ENCODE measurements around the gene MAP2.
"Not testable (repeated sequence)": the region's sequence is repeated elsewhere in the genome, so short reads cannot be mapped to it uniquely, and the experiment has no call there.

The MAP2 gene

DNA sequence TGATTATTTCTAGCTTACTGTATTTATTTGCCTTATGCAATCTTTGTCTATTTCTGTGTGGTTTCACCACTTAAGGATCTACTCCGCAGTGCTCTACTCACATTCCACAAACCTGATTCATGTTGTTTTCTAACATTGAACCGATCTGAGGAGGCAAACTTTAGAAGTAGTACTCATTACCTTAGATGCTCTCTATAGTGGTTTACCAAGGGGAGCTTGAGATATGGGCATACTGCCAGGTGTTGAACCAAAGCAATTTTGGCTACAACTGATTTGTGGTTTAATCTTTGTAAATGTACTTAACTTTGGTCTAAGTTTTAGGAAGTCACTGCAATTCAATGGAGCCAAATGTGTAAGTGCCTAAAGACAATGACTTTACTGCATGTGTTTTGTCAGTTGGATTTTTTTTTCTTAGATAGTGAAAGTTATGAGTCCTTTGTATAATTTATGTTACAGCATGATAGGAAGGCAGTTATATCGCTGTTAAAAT, 50.1 kb downstream of the MAP2 start:
- no peak for DNase-seq (ENCODE audit: low spot score)

DNA sequence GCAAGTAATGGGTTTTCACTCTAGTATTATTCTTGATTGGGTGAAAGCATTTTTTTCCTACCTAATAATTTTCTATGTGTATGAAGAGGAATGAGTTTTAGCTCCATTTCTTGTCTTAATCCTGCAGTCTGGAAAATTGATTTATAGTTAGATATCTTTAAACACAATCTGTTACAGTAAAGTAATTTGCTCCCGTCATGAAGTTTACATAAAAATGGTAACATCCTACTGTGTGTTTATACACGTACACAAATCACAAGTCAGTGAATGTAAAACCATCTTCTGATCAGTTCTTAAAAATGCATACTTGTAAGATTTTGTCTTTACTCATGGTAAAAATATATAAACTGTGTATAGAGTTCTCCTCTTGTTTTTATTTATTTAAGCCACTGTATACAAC, 51.1 kb downstream of the MAP2 start:
- no peak for DNase-seq (ENCODE audit: low spot score)

DNA sequence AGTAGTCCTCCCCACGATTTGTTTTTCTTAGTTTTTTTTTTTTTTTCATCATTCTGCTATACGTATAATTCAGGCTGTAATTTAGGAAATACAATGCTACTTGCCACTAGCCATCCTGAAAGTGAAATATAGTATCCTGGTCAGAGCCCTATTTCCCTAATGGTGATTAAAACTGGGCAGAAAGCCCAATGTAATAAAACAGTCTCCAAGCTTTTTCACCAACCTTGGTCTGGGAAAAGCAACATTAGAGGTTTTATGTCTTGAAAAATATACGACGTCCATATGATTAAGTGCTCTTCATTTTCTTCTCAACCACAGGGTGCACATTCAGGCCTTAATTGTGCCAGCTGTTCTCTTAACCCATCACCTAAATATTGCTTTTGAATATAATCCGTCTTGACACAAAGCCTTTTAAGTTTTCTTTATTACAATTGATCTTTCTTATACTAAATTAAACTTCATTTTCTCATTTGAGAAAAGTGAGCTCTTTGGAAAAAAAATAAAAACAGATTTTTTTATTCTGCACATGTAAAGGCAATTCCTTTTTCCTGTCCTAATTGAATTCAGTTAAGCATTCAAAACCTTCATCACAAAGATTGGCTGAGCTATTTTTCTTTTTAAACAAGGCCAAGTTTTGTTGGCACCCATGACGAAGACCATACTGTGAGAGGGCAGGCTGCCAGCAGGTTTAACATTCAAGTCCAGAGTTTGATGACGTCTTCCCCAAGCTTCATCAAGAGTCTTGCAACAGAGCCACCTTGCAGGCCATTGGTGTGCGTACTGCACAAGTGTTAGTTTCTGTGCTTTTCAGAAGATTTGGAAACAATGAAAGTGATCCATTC, 52.7 kb downstream of the MAP2 start:
- DNase-seq (ENCODE audit: low spot score): no peak

DNA sequence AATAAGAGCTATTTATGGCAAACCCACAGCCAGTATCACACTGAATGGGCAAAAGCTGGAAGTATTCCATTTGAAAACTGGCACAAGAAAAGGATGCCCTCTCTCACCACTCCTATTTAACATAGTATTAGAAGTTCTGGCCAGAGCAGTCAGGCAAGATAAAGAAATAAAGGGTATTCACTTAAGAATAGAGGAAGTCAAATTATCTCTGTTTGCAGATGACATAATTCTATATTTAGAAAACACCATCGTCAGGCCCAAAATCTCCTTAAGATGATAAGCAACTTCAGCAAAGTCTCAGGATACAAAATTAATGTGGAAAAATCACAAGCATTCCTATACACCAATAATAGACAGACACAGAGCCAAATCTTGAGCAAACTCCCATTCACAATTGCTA, 68.4 kb downstream of the MAP2 start:
- not testable (repeated sequence) for DNase-seq (ENCODE audit: low spot score)

DNA sequence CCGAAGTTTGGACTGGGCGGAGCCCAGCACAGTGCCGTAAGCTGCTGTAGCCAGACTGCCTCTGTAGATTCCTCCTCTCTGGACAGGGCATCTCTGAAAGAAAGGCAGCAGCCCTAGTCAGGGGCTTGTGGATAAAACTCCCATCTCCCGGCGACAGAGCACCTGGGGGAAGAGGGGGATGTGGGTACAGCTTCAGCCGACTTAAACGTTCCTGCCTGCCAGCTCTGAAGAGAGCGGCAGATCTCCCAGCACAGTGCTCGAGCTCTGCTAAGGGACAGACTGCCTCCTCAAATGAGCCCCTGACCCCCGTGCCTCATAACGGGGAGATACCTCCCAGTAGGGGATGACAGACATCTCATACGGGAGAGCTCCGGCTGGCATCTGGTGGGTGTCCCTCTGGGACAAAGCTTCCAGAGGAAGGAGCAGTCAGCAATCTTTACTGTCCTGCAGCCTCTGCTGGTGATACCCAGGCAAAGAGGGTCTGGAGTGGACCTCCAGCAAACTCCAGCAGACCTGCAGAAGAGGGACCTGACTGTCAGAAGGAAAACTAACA, 71.3 kb downstream of the MAP2 start:
- DNase-seq (ENCODE audit: low spot score): not testable (repeated sequence)

DNA sequence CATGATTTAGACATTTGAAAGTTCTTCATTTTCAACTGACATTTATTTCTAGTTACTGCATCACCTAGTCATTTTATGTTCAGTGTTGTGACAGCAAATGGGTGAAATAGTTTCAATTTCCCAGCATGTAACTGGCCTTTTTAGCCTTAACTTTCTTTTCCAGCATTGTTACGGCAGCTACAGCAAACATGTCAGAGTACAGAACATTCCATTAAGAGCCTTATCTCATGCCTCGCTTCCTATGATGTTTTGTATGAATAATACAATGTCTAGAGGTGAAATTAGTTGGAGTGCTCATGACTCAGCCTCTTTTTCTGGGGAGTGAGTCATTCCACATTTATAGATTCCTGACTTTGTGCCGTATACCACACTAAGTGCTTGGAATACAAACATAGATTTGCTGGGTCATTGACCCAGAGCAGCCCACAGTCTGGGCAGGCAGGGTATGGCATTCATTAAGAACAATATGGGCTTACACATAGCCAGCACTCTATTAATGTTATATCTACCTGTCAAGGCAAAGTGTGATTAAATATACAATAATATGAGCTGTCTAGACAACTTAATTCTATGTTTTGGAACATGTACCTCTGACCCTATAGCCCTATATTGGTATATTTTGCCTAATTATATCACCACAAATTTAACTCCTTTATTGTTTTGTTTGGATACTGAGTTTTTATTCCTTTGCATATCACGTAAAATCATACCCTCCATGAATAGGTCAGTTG, 72.2 kb downstream of the MAP2 start:
- DNase-seq (ENCODE audit: low spot score): no peak

DNA sequence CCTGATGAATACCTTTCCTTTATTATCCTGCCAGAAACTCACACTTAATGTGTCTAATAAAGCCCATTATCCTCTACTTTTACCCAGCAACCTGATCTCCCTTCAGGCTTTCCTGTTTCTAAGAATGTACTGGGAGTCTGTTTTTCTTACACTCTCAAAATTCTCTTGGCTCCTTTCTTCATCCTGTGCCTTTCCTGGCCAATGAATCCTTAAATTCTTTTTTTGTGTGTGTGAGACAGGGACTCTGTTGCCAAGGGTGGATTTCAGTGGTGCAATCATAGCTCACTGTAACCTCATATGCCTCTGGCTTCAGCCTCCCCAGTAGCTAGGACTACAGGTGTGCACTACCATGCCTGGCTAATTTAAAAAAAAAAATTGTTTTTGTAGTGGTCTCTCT, 72.7 kb downstream of the MAP2 start:
- DNase-seq (ENCODE audit: low spot score): no peak

DNA sequence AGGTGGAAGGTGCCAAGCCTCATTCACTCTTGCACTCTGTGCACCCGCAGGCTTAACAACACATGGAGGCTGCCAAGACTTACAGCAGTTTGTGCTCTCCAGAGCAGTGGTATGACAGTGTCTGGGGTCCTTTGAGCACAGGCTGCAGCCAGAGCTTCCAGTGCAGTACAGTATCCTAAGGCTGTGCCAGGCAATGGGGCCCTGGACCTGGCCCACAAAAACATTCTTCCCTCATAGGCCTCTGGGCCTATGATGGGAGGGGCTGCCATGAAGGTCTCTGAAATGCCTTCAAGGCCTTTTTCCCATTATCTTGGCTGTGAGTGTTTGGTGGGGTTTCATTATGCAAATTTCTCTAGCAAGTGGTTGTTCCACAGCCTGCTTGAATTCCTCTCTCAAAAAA, 74.8 kb downstream of the MAP2 start:
- DNase-seq (ENCODE audit: low spot score): no peak

DNA sequence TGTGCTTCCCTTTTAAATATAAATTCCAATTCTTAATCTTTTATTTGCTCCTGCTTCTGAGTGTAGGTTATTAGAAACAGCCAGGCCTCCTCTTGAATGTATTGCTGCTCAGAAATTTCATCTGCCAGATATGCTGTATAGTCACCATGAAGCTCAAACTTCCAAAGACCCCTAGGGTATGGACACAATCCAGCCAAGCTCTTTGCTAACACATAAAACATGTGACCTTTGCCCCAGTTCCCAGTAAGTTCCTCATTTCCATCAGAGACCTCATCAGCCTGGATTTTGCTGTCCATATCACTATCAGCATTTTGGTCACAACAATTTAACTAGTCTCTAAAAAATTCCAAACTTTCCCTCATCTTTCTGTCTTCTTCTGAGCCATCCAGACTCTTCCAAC, 75.2 kb downstream of the MAP2 start:
- no peak for DNase-seq (ENCODE audit: low spot score)

DNA sequence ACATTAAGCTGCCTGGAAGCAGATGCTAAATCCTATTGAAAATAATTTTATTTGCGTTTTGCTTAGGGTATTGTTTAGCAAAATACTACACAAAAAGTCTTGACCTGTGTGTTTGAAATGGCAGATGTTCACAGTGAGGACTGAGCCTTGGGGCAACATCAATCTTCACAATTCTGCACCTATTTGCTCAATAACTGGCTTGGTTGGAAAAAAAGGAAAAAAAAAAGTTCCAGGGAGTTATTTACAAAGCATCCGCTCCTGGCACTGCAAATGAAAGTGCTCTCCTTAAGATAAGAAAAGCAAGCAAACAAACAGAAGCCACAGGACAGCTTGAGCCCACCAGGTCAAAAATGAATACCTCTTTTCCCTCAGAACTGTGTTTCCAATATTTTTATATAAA, 77.7 kb downstream of the MAP2 start:
- DNase-seq (ENCODE audit: low spot score): no peak

DNA sequence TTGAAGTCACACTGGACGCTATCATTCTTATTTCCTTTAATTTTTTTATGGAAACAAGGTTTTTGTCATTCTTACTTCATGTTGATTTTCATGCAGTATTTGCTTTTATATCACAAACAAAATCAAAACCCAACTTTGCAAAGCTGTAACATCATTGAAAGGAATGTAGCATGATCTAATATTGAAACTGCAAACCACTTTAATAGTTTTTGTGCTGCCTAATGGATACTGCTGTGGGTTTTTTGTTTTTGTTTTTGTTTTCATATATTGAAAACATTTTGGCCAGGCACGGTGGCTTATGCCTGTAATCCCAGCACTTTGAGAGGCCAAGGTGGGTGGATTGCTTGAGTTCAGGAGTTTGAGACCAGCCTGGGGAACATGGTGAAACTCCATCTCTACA, 81.6 kb downstream of the MAP2 start:
- no peak for DNase-seq (ENCODE audit: low spot score)

DNA sequence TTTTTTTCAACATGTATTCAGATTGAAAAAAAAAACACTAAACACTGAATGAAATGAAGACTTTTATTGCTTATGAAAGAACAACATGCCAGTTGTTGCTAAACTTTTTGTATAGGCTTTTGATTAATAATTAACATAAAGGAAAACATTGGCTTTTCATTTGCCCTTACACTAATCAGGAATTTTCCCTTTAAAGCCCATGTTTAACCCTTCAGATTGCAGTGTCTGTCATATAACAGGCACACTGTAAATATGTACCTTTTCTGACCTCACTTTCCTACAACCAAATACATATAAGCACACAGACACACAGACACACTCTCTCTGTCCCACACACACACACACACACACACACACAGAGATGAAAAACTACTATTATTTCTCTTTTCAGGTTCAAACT, 84.4 kb downstream of the MAP2 start:
- DNase-seq (ENCODE audit: low spot score): no peak

DNA sequence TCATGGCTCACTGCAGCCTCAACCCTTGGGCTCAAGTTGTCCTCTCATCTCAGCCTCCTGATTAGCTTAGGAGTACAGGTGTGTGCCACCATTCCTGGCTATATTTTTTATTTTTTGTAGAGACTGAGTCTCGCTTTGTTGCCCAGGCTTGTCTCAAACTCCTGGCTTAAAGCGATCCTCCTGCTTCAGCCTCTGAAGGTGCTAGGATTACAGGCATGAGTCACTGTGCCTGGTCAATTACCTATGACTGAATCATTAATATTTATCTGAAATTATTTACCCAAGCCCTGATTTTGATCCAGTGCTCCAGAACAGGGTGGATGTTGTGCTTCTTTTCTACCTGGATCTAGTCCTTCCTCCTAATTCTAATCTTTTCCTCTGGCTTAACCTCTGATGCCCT, 87.8 kb downstream of the MAP2 start:
- DNase-seq (ENCODE audit: low spot score): no peak

DNA sequence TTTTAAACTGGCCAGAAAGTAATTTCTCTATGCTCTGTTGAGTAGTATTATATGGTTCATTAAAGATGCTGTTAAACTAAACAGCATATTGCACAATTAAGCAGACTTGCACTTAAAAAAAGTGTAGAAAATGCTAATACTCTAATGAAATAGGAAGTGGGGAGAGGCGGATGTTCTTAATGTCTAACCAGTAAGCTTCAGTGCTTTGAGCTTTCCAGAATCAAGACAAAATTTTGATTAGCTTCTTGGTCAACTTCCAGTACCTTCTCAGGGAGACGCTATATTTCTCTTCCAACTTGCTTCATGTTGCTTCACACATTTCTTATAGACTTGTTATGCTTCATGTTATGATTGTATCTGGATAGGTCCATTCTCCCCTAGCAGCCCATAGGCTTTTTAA, 89.1 kb downstream of the MAP2 start:
- DNase-seq (ENCODE audit: low spot score): no peak

DNA sequence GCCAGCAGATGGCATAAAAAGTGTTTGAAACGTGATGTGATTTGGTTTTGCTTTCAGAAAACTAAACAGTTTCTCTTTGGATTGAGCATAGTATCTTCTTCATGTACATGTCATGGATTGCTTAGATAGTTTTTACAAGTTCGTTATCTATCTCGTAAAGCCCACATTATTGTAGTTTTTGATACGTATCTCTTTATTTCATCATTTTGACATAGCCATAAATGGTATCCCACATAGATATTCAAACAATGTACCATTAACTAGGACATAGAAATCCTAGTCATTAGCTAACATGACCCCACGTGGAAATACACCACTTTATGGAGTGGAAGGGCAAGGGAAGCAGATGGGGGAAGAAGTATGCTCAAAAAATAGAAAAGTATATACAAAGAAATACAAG, 93.6 kb downstream of the MAP2 start:
- DNase-seq (ENCODE audit: low spot score): no peak

DNA sequence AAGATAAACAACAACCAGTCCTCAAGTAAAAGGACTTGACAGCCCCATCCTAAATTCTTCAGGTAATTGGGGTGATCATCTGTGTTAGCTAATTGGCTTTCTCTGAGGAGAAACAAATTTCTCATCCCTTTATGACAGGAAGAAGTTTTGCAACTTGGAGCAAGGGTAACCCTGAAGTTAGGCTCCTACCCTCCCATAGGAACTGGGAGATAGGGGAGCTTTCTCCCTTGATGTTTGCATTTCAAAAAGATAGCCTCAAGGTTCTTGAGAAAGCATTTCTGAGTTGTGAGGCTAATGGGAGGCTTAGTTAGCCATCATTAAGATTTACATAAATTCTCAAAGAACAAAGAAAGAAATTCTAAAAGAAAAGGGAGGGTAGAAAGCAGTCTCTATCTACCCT, 95.4 kb downstream of the MAP2 start:
- DNase-seq (ENCODE audit: low spot score): no peak

DNA sequence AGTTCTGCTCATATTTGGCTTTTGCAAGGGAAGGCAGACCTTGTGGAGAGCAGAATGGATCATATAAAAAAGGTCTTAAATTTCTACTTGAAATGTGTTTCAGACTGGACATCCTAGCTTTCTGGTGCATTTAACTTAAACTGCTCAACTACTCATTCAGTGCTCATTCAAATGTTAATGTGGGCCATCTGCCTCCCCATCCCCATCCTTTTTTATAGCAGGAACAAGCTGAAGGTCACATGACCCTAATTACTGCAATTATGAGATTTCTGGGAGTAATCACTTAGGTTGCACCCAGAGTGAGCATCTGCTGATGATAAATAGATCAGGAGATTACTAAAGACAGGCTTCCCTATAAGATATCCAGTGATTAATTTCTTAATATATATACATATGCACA, 96.1 kb downstream of the MAP2 start:
- DNase-seq (ENCODE audit: low spot score): no peak

DNA sequence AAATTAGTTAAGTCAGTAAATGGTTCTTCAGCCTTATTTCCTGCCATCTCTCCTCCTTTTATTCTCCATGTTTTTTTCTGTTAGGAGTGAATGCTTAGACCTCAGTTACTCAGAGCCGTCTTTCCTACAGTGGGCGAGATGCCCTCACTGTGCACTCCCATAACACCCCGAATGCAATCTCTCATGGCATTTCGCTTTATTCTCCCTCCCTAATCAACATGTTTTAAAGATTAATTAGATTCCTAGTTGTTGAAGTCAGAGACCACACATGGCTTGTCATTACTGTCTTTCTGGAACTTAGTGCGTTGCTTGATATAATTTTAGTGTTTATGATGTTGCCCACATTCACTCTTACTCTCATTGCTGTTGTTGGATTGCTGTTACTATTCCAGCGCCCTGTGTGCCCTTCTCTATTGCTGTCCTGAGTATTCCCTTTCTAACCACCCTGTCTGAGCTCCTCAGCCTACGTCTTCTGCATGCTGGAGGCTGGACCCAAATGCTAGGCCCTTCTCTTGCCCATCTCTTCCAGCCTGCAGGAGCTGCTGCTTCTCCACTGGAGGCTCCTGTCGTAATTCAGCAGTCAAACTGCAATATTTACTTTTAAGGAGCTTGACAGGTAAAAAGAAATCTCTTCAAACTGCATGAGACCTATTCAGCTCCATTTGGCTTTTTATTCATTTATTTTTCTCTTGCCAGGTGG, 99.3 kb downstream of the MAP2 start:
- no peak for DNase-seq (ENCODE audit: low spot score)

DNA sequence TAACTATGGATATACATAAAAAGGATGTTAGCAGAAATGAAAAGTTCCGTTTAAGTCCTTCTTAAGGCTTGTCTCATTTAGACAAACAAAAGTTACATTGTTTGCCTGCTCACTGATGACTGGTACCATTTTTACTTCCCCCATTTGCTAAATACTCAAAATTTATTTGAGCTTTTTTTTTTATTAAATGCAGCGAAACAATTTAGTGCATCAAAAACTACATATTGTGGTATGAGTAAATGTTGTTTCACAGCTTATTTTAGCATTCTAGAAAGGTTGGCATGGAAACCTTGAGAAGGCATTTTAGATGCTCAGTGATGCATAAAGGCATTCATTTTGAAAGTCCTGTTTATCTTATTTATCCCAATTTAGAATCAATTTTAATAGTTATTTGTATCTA, 100.0 kb downstream of the MAP2 start:
- DNase-seq (ENCODE audit: low spot score): no peak

DNA sequence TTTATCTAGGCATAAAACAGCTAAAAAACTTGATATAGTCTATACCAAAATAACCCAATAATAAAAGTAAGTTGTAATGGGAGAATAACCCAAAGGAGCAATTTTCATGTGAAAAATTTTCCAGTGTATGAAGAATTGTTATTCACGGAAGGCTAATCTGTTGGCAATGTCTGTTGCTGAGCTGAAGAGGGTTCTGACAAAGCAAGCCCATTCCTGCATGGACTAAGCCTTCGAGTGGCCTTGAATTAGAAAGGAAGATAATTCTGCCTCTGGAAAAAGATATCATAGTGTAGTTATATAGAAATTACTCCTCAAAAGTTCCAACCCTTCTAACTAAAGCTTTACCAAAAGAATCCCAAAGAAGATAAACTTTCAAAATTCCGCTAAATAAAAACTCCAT, 101.5 kb downstream of the MAP2 start:
- DNase-seq (ENCODE audit: low spot score): no peak

DNA sequence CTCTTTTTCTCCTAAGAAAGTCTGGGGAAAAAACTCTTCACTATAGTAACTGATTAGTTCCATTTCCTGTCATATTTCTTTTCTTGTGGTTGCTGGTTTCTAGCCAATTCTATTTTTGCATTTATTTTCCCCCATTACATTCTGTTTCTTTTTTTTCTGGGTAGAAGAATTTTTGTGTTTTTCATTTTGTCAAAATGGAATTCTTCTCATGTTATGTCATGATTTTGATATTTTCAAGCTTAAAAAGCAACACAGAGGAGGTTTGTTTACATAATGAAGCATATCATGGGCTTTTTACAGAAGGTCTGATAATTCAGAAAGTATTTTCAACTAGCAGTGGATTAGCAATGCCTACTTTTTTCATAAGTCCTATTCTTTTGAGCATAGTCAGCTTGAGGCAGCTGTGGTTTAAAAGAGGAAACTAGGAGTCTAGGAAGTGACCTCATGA, 102.0 kb downstream of the MAP2 start:
- no peak for DNase-seq (ENCODE audit: low spot score)

DNA sequence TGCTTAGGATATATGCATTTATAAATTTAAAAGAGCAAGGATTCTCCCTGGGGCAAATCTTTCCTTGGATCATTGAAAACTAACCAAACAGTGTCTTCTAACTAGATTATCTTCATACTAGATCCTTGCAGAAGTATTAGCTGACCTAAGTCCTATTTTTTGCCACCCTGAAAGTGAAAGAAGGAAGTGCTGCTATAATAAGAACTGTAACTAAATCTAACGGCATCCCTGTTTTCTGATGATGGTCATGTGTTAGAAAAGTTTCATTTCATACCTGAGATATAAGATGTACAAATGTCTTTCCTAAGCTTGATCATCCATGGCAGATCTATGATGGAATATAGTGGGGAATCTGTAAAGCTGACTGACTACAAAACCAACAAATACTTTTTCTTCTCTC, 102.7 kb downstream of the MAP2 start:
- DNase-seq (ENCODE audit: low spot score): no peak

DNA sequence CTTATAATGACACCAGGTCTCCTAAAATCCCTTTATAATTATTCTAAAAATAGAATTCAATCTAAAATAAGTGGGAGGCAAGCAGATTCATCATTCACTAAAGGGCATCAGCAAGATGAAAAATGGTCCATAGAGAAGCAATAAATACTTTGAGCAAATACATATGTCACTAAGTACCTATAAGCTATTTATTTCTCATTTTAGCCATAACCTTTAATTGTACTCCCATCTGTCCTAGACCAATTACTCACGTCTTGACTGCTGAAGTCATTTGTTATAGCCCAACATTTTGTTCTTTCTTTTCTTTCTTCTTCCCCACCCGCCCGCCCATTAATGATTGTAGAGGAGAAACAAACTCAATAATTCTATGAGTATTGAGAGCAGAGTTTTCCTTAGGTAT, 105.7 kb downstream of the MAP2 start:
- DNase-seq (ENCODE audit: low spot score): no peak

Data from hematopoietic multipotent progenitor cell treated with erythropoietin and hydrocortisone succinate and interleukin-3 and kit ligand, for 15 days (in vitro differentiated cells).